ENCODE data around the gene PTTG1IP2.

PTTG1IP2 gene

DNA sequence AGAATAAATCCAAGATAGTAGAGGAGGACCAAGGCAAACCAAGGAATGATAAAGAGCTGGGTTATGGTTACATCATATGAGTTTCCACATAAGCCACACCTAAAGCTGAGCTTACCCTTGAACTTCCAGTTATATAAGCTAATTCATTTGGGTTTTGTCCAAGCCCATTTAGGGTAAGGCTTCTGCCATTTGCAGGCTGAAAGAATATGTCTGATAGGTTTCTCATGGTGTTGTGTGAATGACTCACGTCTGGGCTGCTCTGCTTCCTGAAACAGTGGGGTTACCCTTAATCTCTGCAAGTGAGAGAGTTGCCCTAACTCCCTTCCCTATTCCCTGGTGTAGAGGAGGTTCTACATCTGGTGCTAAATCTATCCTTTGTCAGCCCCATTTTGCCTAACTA lies 60.8 kb downstream of the PTTG1IP2 start:
- no peaks in the 10 kb centered on the region for H3K36me3 ChIP-seq (ENCODE audit: control insufficient read depth in 2 of 2, insufficient read depth in 1 of 2, low read length in 2 of 2)
- CTCF ChIA-PET, result no interaction called here
- H3K9me3 ChIP-seq (ENCODE audit: control insufficient read depth, insufficient read depth, low read depth, low read length), result no peaks in the 10 kb centered on the region
- TF ChIP-seq ZNF138 (tag by site-specific recombination; IDR thresholded peaks at IDR 0.05; ENCODE audit: borderline replicate concordance), result no peak
- no peak for TF ChIP-seq ZNF2 (tag by site-specific recombination; IDR thresholded peaks at IDR 0.05)
- TF ChIP-seq, protein P1, sequence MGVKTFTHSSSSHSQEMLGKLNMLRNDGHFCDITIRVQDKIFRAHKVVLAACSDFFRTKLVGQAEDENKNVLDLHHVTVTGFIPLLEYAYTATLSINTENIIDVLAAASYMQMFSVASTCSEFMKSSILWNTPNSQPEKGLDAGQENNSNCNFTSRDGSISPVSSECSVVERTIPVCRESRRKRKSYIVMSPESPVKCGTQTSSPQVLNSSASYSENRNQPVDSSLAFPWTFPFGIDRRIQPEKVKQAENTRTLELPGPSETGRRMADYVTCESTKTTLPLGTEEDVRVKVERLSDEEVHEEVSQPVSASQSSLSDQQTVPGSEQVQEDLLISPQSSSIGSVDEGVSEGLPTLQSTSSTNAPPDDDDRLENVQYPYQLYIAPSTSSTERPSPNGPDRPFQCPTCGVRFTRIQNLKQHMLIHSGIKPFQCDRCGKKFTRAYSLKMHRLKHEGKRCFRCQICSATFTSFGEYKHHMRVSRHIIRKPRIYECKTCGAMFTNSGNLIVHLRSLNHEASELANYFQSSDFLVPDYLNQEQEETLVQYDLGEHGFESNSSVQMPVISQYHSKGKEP (tag by site-specific recombination; IDR thresholded peaks at IDR 0.05), result no peak
- no peaks in the 10 kb centered on the region for H3K4me1 ChIP-seq (ENCODE audit: control insufficient read depth, insufficient read depth, low read length)
- H3K27ac ChIP-seq (ENCODE audit: extremely low read depth, low read depth, low read length), result no peak overlapping the region
- POLR2A ChIA-PET, result no interaction called here
- no peak overlapping the region for H3K4me3 ChIP-seq (ENCODE audit: low read depth, low read length)

DNA sequence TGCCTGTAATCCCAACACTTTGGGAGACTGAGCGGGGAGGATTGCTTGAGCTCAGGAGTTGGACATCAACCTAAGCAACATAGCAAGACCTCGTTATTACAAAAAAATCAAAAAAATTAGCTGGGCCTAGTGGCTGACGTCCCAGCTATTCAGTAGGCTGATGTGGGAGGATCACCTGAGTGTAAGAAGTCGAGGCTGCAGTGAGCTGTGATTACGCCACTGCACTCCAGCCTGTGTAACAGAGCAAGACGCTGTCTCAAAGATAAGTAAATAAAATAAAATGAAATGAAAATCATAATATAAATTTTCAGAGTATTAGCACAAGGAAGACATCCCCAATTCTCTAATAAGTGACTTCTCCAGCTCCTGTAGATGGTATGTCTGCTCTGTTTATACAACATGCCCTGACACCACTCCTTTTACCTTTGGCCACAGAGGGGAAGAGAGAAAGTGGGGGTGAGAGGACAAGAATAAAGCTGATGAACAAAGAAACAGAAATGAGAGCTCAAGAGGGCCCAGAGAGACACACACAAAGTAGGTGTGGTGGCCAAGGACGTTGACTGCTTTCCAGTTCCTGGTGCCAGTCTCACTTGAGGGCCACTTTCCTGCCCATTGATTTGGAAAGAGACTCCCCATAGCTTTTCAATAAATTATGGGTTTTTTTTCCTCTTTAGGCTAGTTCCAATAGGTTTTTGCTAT lies 62.9 kb downstream of the PTTG1IP2 start:
- H3K27ac ChIP-seq (ENCODE audit: extremely low read depth, low read depth, low read length), result no peak overlapping the region
- no peaks in the 10 kb centered on the region for H3K36me3 ChIP-seq (ENCODE audit: control insufficient read depth in 2 of 2, insufficient read depth in 1 of 2, low read length in 2 of 2)
- H3K4me1 ChIP-seq (ENCODE audit: control insufficient read depth, insufficient read depth, low read length), result no peaks in the 10 kb centered on the region
- ChIA-PET POLR2A (no interaction called here), CTCF (interaction anchor here (1.3 kb wide), 1 partner anchor 13 kb away, joined by 5 read pairs; no protein-coding TSS in a partner anchor)
- H3K9me3 ChIP-seq (ENCODE audit: control insufficient read depth, insufficient read depth, low read depth, low read length), result no peaks in the 10 kb centered on the region
- no peak overlapping the region for H3K4me3 ChIP-seq (ENCODE audit: low read depth, low read length)
- TF ChIP-seq OSR2 (tag by site-specific recombination; IDR thresholded peaks at IDR 0.05), result no peak
- no peak for TF ChIP-seq CTCF (tag by site-specific recombination; IDR thresholded peaks at IDR 0.05)
- TF ChIP-seq ZNF701 (tag by site-specific recombination; IDR thresholded peaks at IDR 0.05), result no peak
- no peak for TF ChIP-seq ZNF48 (tag by site-specific recombination; IDR thresholded peaks at IDR 0.05)
- TF ChIP-seq ZNF513 (tag by site-specific recombination; IDR thresholded peaks at IDR 0.05), result no peak
- no peak for TF ChIP-seq KLF8 (tag by site-specific recombination; IDR thresholded peaks at IDR 0.05)
- no peak for TF ChIP-seq ZNF324 (tag by site-specific recombination; IDR thresholded peaks at IDR 0.05)
- TF ChIP-seq ZNF157 (tag by site-specific recombination; IDR thresholded peaks at IDR 0.05), result no peak
- TF ChIP-seq ZNF366 (tag by site-specific recombination; conservative IDR thresholded peaks at IDR 0.05), result no peak
- no peak for TF ChIP-seq ZNF433 (tag by site-specific recombination; IDR thresholded peaks at IDR 0.05; ENCODE audit: low read depth)
- no peak for TF ChIP-seq ZNF423 (tag by site-specific recombination; IDR thresholded peaks at IDR 0.05)
- TF ChIP-seq TCF7L2 (IDR thresholded peaks at IDR 0.05; ENCODE audit: borderline replicate concordance, low read depth, low read length), result no peak
- no peak for TF ChIP-seq ZNF26 (tag by site-specific recombination; IDR thresholded peaks at IDR 0.05)
- no peak for TF ChIP-seq ZNF843 (tag by site-specific recombination; IDR thresholded peaks at IDR 0.05)
- no peak for TF ChIP-seq ZNF660 (tag by site-specific recombination; IDR thresholded peaks at IDR 0.05)
- no peak for TF ChIP-seq ZBTB11 (tag by site-specific recombination; conservative IDR thresholded peaks at IDR 0.05; ENCODE audit: low read depth)

All from HEK293 (cell line).